WERI-Rb-1 (cell line): ENCODE data around the gene LTB.
A peak's percentile ranks its signal among the peaks of the same experiment; 100 is the strongest.
"Not testable (repeated sequence)": the region's sequence is repeated elsewhere in the genome, so short reads cannot be mapped to it uniquely, and the experiment has no call there.

Experiments used
- DNase-seq: peaks from one replicate; pipeline ENCODE4 v3.0.0-alpha.2; 2020
- H3K27ac ChIP-seq: fragments of 250-450 bp; sonication (Bioruptor Pico); 2 replicates; pipeline ENCODE4 v1.5.1; 2020; ENCODE audit warnings: mild to moderate bottlenecking, moderate library complexity
- H3K27me3 ChIP-seq: fragments of 250-450 bp; sonication (Bioruptor Pico); 2 replicates; pipeline ENCODE4 v1.5.1; 2021; ENCODE audit warnings: mild to moderate bottlenecking, low read depth, moderate library complexity; ENCODE audit not compliant: insufficient read depth, severe bottlenecking
- H3K36me3 ChIP-seq: fragments of 250-450 bp; sonication (Bioruptor Pico); 2 replicates; pipeline ENCODE4 v1.5.1; 2020; ENCODE audit warnings: mild to moderate bottlenecking, moderate library complexity
- H3K4me3 ChIP-seq: 2 replicates; pipeline ENCODE4 v1.5.1; 2011; ENCODE audit warnings: low read depth, mild to moderate bottlenecking, control low read depth, low read length
- H3K9me3 ChIP-seq: fragments of 250-450 bp; sonication (Bioruptor Pico); 2 replicates; pipeline ENCODE4 v1.5.1; 2021; ENCODE audit warnings: mild to moderate bottlenecking, moderate library complexity; ENCODE audit not compliant: severe bottlenecking
- CTCF ChIP-seq: IDR thresholded peaks from 2 replicates; pipeline ENCODE4 v1.5.1; 2011; ENCODE audit warnings: low read depth, mild to moderate bottlenecking, control low read depth, inconsistent platforms, low read length

LTB gene

GRCh38 chr6:31551371-31551770 is 30.9 kb downstream of the LTB start:
- not testable (repeated sequence) for H3K9me3 ChIP-seq, H3K27me3 ChIP-seq, H3K27ac ChIP-seq, H3K4me3 ChIP-seq
- peak; percentile 77 for DNase-seq
- H3K36me3 ChIP-seq: peaks cover 67% of the 10 kb centered on the region
- TF ChIP-seq CTCF: peak; percentile 84

- no peak for TF ChIP-seq CTCF
- Histone ChIP-seq H3K36me3 (peaks cover 51% of the 10 kb centered on the region), H3K9me3 (no peaks in the 10 kb centered on the region), H3K27ac (no peak overlapping the region), H3K27me3 (no peaks in the 10 kb centered on the region), H3K4me3 (no peak overlapping the region)
- DNase-seq: no peak
Observed at GRCh38 chr6:31548544-31548873, 33.7 kb downstream of the LTB start.

GRCh38 chr6:31547727-31548543 is 34.3 kb downstream of the LTB start:
- DNase-seq: no peak
- Histone ChIP-seq H3K4me3 (peak overlapping the region; percentile 65), H3K27me3 (no peaks in the 10 kb centered on the region), H3K27ac (peak overlapping the region; percentile 82), H3K36me3 (peaks cover 49% of the 10 kb centered on the region), H3K9me3 (no peaks in the 10 kb centered on the region)
- TF ChIP-seq CTCF: no peak

GRCh38 chr6:31546958-31547726 is 35.1 kb downstream of the LTB start, which contains the start of gene NFKBIL1:
NFKBIL1 (plus strand) TSS chr6:31547608; CDS start chr6:31547695, 87 bp downstream.
- Histone ChIP-seq H3K4me3 (peak within 1 kb of the TSS; percentile 65), H3K27ac (peak within 1 kb of the TSS; percentile 82), H3K27me3 (no peaks in the 10 kb centered on the region), H3K36me3 (peaks cover 42% of the 10 kb centered on the region), H3K9me3 (no peaks in the 10 kb centered on the region)
- DNase-seq: peak; percentile 99
- no peak for TF ChIP-seq CTCF

- H3K27ac ChIP-seq: peak within 1 kb of the TSS; percentile 82
- H3K27me3 ChIP-seq: no peaks in the 10 kb centered on the region
- peak; percentile 99 for DNase-seq
- no peaks in the 10 kb centered on the region for H3K9me3 ChIP-seq
- peak; percentile 98 for TF ChIP-seq CTCF
- peak within 1 kb of the TSS; percentile 65 for H3K4me3 ChIP-seq
- peaks cover 38% of the 10 kb centered on the region for H3K36me3 ChIP-seq
Observed at GRCh38 chr6:31546339-31546957, 35.8 kb downstream of the LTB start, which contains the start of gene ATP6V1G2. ATP6V1G2 (minus strand) TSS chr6:31546608; CDS start chr6:31546559, 49 bp downstream.
